ENCODE data around the gene DEDD2. TPM values are rescaled to one million over a fixed set of nuclear protein-coding genes. Genes with fewer than 3 reads are reported as not detected.

DEDD2 gene
- total and polyA plus RNA-seq, 7 donors, result 28.5 to 87.6 (median 41.3) TPM

DNA sequence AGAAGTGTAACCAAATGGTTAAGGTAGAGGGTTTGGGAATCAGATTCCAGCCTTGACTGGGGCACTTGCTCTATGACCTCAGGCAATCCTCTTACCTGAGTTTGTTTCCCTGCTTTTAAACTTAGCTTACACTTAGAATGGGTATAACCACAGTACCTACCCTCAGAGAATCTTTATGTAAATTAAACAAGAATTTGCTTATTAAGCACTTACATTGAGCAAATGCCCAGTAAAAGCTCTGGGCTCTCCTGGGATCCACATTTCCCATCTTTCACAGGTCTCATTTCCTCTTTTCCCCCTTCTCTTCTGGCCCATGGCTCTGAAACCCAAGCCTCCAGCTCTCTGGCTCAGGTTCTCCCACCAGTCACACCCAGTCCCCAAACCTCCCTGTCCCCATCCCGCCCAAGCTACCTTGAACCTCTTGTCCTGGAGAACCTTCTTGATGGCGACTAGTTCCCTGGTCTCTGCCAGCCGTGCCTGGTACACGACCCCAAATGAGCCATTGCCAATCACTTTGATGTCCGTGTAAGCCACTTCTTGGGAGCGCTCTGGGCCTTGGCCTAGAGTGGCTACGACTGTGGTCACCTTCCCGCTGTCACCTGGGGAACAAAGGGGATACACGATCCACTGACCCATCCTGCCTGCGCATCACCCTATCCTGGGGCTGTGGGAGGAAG, 22.2 kb upstream of the DEDD2 start:
- no peaks in the 10 kb centered on the region for H3K9me3 ChIP-seq
- 93 to 96% methylated on average over 10 of the region's 10 CpGs for WGBS, 2 donors
- H3K27ac ChIP-seq, result no peak overlapping the region
- no peak for DNase-seq
- intact Hi-C loops (cut with DNase I), result no loop called here
- no peak for TF ChIP-seq POLR2A (IDR thresholded peaks at IDR 0.05)
- H3K4me1 ChIP-seq, result peaks cover 0 to 38% (median 30%) of the 10 kb centered on the region in 4 donors
- H3K4me3 ChIP-seq, result no peak overlapping the region
- peaks cover 7 to 49% (median 23%) of the 10 kb centered on the region in 4 donors for H3K36me3 ChIP-seq
- no peaks in the 10 kb centered on the region for H3K27me3 ChIP-seq

DNA sequence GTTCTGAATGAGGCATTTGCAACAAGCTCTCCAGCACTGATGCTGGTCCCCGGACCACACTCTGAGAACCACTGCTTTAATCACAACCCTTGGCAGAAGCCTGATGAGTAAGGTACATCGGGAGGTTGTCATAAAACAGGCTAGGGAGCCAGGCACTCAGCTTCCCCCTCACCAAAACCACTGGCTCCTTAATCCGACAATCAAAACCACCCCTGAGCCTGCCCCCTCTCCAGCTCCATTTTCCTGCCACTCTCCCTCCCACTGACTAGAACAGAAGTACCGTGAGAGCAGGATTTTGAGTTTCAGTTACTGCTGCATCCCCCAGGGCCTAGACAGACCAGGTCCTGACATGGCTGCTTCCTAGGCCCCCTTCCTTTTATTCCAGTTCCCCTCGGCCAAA, 17.7 kb upstream of the DEDD2 start:
- DNase-seq, result no peak
- Histone ChIP-seq H3K27ac (no peak overlapping the region), H3K36me3 (peaks cover 24 to 93% (median 52%) of the 10 kb centered on the region in 4 donors), H3K4me1 (peaks cover 0 to 16% (median 3%) of the 10 kb centered on the region in 4 donors), H3K27me3 (no peaks in the 10 kb centered on the region), H3K9me3 (no peaks in the 10 kb centered on the region), H3K4me3 (no peak overlapping the region)
- TF ChIP-seq POLR2AphosphoS5 (IDR thresholded peaks at IDR 0.05) (no peak), POLR2A (IDR thresholded peaks at IDR 0.05) (no peak), EP300 (IDR thresholded peaks at IDR 0.05) (no peak)
- TF ChIP-seq, protein P1, sequence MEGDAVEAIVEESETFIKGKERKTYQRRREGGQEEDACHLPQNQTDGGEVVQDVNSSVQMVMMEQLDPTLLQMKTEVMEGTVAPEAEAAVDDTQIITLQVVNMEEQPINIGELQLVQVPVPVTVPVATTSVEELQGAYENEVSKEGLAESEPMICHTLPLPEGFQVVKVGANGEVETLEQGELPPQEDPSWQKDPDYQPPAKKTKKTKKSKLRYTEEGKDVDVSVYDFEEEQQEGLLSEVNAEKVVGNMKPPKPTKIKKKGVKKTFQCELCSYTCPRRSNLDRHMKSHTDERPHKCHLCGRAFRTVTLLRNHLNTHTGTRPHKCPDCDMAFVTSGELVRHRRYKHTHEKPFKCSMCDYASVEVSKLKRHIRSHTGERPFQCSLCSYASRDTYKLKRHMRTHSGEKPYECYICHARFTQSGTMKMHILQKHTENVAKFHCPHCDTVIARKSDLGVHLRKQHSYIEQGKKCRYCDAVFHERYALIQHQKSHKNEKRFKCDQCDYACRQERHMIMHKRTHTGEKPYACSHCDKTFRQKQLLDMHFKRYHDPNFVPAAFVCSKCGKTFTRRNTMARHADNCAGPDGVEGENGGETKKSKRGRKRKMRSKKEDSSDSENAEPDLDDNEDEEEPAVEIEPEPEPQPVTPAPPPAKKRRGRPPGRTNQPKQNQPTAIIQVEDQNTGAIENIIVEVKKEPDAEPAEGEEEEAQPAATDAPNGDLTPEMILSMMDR (IDR thresholded peaks at IDR 0.05), result no peak
- WGBS, 2 donors, result 84 to 93% methylated on average over 5 of the region's 5 CpGs
- intact Hi-C loops (cut with DNase I), result no loop called here

DNA sequence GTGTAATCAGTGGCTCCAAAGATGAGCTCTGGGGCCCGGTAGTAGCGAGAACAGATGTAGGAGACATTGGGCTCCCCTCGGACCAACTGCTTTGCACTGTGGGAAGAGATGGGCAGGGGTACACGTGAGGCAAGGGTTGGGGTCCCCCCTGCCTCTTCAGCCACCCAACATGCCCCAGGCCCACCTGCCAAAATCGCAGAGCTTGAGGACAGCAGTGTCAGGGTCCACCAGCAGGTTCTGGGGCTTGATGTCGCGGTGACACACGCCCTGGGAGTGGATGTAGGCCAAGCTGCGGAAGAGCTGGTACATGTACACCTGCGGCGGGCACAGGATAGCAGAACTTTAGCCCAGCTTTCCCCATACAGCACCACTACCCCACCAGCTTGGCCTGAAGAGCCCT, 16.9 kb upstream of the DEDD2 start:
- 96 to 97% methylated on average over 11 of the region's 11 CpGs for WGBS, 2 donors
- Histone ChIP-seq H3K27me3 (no peaks in the 10 kb centered on the region), H3K36me3 (peaks cover 24 to 94% (median 52%) of the 10 kb centered on the region in 4 donors)

DNA sequence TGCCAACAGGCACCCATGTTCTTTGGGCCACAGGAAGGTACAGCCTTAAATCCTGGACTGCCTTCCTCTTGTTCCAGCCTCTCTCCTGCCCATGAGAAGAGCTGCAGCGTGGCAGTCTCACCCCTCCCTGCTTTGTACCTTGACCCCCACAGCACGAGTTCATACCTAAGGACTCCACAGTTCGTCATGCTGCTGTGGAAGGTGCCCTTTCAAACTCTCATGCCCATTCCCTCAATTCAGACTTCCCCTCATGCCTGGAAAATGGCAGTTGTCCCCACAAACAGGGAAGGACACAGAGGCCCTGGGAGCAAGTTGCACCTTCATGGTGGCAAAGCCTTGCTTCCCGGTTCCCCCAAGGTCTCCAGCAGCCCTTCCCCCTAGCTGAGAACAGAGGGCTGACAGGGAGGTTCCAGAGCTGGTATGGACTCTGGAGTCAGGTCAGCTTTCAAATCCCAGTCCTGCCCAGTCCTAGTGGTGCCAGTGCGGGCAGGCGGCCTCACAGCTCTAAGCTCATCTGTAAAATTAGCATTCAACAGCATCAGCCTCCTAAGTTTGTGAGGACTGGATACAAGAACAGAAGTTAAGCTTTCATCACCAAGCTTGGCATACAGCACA, 16.3 kb upstream of the DEDD2 start:
- H3K27ac ChIP-seq, result no peak overlapping the region
- DNase-seq, result no peak
- H3K27me3 ChIP-seq, result no peaks in the 10 kb centered on the region
- peaks cover 24 to 96% (median 52%) of the 10 kb centered on the region in 4 donors for H3K36me3 ChIP-seq
- TF ChIP-seq, protein P1 (IDR thresholded peaks at IDR 0.05), result no peak
- TF ChIP-seq POLR2AphosphoS5 (IDR thresholded peaks at IDR 0.05) (no peak), EP300 (IDR thresholded peaks at IDR 0.05) (no peak), POLR2A (IDR thresholded peaks at IDR 0.05) (no peak)
- intact Hi-C loops (cut with DNase I), result no loop called here
- WGBS, 2 donors, result 59 to 86% methylated on average over 6 of the region's 6 CpGs
- no peaks in the 10 kb centered on the region for H3K9me3 ChIP-seq
- no peak overlapping the region for H3K4me3 ChIP-seq
- peaks cover 0 to 12% (median 0%) of the 10 kb centered on the region in 4 donors for H3K4me1 ChIP-seq

More for the DNA sequence above, 16.9 kb upstream of the DEDD2 start:
- Histone ChIP-seq H3K9me3 (no peaks in the 10 kb centered on the region), H3K27ac (no peak overlapping the region), H3K4me3 (no peak overlapping the region), H3K4me1 (peaks cover 0 to 17% (median 0%) of the 10 kb centered on the region in 4 donors)
- intact Hi-C loops (cut with DNase I), result no loop called here
- TF ChIP-seq POLR2AphosphoS5 (IDR thresholded peaks at IDR 0.05), result no peak
- TF ChIP-seq EP300 (IDR thresholded peaks at IDR 0.05), result no peak
- TF ChIP-seq POLR2A (IDR thresholded peaks at IDR 0.05), result no peak
- TF ChIP-seq, protein P1 (IDR thresholded peaks at IDR 0.05), result no peak
- DNase-seq, result no peak

DNA sequence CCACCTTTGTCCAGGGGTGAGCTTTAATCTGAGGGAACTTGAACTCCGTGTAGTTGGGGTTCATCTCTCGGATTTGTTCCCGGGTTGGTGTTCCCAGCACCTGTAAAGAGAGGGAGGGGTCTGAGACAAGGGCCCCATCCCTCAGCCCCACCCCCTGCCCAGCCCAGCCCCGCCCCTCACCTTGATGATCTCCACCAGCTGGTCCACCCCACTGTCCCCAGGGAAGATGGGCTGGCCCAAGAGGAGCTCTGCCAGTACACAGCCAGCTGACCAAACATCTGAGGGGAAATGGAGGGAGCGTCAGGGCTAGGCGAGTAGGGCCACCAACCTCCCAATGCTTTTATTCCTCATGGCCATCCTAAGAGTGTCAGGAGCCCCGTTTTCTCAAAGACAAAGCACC, 15.6 kb upstream of the DEDD2 start:
- DNase-seq, result no peak
- H3K4me1 ChIP-seq, result peaks cover 0 to 12% (median 0%) of the 10 kb centered on the region in 4 donors
- no peak overlapping the region for H3K4me3 ChIP-seq
- TF ChIP-seq POLR2AphosphoS5 (IDR thresholded peaks at IDR 0.05) (no peak), EP300 (IDR thresholded peaks at IDR 0.05) (no peak), POLR2A (IDR thresholded peaks at IDR 0.05) (no peak)
- TF ChIP-seq, protein P1 (IDR thresholded peaks at IDR 0.05), result no peak
- no peaks in the 10 kb centered on the region for H3K9me3 ChIP-seq
- intact Hi-C loops (cut with DNase I), result no loop called here
- no peaks in the 10 kb centered on the region for H3K27me3 ChIP-seq
- peaks cover 24 to 99% (median 52%) of the 10 kb centered on the region in 4 donors for H3K36me3 ChIP-seq
- WGBS, 2 donors, result 59 to 82% methylated on average over 7 of the region's 7 CpGs
- H3K27ac ChIP-seq, result no peak overlapping the region
